HG02938 (cell line): ENCODE data around the gene PRR5.

Experiments used
- ATAC-seq: cut with Tn5 transposase; IDR thresholded peaks from one replicate; pipeline ENCODE4 v1.9.1; 2021; ENCODE audit warnings: mild to moderate bottlenecking, moderate library complexity; ENCODE audit not compliant: unreplicated experiment

Gene PRR5

DNA sequence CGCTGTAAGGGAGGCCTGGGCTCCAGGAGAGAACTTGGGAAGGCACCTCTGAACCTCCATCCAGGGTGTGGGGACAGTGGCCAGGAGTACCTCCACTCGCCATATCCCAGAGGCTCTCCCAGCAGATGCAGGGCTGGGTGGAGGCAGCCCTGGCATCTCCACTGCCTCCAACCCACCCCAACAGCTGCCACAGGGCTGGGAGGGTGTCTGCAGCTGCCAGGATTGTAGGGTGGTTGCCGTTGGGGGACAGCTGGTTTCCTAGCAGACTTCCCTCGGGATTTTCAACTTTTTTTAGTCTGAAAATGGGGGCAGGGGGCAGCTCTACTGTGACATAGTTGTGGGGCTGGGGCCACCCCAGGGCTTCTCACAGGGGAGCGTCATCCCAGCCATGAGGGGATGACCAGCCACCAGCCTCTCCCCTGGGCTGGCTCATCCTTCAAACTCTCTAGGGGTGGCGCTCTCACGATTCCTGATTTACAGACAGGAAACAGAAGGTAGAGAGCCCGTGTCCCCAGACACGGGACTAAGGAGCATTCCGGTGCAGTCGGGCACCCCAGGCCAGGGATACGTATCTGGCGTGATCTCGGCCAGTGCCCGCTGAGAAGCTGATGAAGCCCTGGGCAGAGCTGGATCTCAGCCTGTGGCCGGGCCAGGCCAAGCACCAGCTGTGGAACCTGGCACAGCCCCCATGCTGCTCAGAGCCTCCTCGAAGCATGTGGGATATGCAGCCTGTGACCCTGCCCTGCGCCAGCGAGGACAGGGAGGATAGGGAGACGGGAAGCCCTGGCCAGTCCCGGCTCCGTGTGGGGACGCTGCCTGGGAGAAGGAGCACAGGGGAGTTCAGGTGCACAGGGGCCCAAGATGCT is 9.9 kb downstream of the PRR5 start:
- ATAC-seq, result no peak

DNA sequence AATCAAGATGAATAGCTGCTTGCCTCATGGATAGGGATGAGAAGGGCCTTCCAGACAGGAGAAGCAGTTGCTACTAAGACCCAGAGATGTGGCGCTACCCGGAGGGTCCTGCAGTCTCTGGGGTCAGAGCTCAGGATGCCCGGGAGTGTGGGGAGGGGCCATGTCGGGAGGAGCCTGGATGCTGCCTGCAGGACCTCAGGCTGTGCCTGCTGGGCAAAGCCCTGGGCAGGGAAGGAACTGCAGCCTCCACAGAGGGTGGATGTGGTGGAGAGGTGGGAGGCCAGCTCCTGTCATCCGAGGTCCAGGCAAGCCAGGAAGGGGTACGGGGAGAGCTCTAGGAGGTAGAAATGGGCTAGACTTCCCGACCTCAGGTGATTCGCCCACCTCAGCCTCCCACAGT is 11.0 kb downstream of the PRR5 start:
- no peak for ATAC-seq

DNA sequence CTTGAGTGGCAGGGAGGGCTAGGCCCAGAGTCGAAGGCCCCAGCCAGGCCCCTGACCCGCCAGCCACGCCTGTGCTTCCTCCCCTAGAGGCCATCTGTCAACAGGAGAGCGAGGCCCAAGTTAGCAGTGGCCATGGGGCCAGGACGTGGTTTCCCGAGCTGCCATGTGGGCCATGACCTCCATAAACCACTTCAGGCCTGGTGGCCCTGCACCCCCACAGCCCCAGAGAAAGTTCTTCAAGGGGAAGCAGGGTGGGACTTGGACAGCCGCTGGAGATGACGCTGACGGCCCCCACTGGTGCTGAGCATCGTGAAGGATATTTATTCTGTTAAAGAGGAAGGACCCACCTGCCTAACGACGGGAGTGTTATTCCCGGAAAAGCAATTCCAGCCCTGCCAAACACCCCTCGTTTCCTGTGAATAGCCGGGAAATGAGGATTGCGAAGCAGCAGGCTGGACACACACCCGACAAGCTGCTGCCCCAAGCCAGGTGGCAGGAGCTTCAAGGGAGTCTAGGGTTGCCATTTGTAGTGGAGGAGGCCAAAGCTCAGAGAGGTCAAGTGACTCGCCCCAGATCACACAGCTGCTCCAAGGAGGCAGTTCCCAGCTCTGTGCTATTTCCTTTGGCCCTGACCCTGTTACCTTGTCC is 12.8 kb downstream of the PRR5 start:
- ATAC-seq, result no peak

DNA sequence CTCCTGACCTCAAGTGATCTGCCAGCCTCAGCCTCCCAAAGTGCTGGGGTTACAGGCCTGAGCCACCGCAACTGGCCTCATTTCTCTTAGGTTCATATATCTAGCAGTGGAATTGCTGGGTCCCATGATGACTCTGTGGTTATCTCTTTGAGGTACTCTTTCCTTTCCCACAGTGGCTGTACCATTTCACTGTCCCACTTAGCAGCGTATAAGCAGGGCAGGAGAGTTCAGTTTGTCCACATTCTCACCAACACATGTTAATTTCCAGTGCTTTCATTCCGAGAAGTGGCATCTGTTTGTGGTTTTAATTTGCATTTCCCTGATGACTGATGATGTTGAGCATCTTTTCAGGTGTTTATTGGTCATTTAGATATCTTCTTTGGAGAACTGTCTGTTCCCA is 16.4 kb downstream of the PRR5 start:
- no peak for ATAC-seq

DNA sequence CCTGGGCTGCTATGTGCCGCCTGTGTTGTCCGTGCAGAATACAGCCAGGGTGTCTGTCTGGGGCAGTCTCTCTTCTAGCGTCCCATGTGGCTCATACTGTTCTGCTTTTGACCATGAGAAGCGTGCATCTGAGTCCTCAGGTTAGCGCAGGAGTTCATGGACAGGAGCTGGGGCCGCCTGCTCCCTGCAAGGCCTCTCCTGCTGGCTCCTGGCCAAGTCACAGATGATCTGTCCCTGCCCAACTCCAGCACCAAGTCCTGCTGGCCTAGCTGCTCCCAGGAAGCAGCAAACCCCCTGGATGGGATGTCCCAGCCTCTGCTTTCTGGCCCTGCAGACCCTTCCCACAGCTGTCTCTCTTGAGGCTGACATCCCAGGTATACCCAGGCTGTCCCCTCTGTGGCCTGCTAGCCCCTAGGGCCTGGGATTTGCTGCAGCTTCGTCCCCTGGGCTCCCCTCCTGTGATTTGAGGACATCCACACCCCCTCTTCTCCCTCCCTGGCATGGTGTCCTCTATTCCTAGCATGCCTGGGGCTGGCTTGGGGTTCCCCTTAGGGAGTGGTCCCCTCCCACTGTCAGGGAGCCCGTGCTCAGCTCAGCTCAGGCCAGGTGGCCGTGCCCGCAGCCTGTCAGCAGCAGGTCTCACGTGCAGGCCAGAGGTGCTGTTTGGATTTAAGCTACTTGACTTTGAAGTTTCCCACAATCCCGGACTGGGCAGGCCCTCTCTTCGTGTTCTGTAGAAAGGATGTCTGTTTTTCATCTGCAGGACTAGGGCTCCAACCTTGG is 17.8 kb downstream of the PRR5 start:
- ATAC-seq, result no peak

DNA sequence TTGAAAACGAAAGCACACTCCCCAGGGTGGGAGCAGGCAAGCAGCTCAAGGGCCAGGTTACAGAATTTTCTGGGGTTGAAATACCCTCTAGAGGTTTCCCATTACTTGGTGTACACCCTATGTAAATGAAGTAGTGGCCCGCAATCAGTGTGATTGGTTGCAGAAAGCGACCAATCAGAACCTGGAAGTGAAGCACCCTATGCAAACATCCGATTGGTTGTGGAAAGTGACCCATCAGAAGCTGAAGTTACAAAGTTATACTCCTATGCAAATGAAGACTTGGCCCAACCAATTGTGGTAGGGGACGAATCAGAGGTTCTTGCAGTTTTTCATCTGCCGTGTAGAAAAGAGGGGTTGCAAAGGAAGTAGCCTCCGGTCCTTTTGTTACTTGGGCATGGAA is 19.2 kb downstream of the PRR5 start:
- no peak for ATAC-seq

DNA sequence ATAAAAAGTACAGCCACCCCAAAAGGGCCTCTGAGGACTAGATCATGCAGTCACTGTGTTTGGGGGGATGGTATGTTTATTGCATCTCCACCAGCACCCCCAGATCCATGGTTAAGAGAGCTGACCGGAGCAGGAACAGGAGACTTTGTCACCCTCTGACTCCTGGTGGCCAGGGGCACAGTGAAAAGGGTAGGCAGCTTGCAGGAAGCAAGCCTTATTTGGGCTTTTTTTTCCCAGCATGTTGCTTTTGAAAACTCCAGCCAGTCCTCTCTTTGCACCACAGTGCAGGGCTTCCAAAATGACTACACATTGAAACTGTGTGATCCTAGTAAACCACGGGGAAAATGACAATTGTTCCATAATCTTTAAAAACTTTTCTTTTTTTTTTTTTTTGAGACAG is 20.6 kb downstream of the PRR5 start:
- no peak for ATAC-seq

DNA sequence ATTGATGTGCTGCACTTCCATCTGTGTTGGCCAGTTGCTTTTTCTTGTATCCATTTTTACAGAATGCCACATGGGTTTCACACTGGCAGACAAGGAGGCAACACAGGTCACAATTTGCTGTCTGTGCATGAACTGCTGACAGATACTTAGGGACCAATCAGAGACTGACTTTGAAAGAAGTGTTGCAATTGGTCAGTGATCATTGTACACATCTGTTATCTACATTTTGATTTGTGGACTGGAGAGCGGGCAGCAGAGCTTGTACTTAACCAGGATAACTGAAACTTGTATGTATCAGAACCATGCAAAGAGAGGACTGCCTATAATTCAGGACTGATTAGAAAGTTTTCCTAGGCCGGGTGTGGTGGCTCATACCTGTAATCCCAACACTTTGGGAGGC is 21.8 kb downstream of the PRR5 start:
- no peak for ATAC-seq

DNA sequence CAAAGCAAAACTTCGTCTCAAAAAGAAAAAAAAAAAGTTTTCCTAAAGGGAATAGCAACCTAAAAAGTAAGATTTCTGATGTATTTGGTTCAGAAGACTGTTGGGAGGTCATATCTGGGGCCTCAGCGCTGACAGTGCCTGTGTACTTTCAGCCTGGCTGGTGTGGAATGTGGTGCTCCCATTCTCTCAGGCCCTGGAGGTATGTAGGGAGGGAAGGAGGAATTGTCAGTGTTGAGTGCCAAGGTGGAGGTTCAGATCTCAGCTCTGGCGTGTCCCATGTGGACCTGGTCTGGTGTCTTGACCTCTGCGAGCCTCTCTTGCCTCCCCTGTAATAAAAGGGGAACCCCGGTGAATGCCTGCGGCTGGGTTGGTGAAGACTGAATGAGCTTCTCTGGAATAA is 22.4 kb downstream of the PRR5 start:
- no peak for ATAC-seq

DNA sequence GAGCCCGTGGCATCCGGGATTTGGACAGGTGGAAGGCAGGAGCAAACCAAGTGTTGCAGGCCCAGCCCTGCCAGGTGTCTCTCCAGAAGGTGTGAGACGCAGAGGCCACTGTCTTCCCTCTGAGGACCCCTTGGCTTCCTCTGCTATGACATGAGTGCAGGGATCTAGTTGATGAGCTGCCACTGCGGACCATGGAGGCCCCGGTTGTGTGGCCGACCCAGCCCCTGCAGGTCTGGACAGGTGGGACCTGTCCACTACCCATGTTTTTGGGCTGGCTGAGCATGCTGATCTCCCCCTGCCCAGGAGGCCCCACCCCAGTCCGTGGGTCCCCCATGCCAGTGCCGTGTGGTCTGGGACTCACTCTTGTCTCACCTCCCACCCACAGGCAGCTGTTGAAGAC is 22.9 kb downstream of the PRR5 start:
- no peak for ATAC-seq

DNA sequence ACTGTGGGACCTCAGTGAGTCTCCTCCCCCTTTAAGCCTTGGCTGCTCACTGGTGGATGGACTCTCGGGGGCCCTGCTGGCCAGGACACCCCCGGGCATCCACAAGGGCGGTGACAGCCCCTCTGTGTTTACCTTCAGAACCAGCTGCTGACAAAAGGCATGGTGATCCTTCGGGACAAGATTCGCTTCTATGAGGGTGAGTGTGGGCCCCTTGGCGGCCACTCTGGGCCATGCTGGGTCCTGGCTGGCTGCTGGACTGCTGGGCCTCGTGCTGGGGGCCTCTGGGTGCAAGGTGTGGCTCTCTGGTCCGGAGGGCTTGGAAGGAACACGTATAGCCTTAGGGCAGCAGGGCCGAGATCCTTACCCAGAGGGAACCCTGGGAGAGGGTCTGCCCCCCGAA is 24.4 kb downstream of the PRR5 start:
- ATAC-seq, result no peak

DNA sequence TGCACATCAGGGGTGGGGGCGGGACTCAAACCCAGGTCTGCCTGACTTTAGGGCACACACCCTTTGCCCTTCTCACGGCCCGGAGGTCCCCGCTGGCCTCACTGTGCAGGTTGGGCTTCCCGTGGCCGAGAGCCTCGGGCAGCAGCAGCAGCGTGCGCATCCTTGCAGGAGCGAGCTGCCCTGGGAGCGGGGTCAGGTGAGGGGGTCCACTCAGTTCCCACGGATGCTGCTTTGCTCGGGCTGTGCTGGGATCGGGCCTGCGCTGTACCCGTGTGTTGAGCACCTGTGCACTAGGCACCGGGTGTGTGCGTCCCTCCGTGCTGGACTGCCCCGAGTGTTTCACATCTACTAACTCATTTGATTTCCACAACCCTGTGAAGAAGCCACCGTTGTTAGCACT is 25.1 kb downstream of the PRR5 start:
- no peak for ATAC-seq

DNA sequence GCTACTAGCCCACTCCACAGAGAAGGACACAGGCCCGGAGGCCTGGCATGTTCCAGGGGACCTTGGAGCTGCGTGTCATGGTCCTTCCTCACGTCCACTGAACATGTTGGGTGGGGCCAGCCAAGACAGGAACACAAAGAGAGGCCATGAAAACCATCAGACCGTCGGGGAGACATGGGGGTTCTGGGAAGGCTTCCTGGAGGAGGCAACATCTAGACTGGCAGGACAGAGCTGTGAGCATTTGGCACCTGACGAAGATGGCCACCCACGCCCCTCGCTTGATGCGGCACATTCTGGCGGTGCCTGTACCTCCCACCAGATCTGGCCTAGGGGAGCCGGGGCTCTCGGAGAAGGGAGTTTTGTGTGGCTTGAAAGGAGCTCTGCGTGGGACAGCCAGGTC is 25.7 kb downstream of the PRR5 start:
- no peak for ATAC-seq

DNA sequence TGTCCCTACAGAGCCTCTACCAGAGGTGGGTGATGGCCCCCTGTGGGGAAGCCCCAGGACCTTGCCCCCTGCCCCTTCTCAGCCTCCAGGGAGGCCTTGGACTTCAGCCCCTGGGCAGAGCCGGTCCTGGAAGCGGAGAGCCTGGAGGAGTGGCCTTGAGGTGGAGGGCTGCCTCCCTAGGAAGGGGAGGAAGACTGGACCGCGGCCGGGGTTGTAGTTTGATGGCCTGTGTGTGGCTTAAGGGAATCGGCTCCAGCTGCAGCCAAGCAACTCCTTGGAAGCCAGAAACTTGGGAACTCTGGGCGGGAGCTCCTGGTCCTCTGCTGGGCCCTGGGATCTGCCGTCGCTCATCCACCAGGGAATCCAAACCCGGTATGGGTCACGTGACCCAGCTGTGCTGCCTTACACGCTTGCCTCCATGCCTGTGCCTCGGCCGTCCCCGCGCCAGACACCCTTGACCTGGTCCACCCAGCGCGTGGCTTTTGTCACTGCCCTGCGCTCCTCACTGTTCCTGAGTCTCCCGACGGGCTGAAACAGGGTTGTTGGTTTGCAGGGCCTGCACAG is 26.8 kb downstream of the PRR5 start:
- ATAC-seq, result no peak

DNA sequence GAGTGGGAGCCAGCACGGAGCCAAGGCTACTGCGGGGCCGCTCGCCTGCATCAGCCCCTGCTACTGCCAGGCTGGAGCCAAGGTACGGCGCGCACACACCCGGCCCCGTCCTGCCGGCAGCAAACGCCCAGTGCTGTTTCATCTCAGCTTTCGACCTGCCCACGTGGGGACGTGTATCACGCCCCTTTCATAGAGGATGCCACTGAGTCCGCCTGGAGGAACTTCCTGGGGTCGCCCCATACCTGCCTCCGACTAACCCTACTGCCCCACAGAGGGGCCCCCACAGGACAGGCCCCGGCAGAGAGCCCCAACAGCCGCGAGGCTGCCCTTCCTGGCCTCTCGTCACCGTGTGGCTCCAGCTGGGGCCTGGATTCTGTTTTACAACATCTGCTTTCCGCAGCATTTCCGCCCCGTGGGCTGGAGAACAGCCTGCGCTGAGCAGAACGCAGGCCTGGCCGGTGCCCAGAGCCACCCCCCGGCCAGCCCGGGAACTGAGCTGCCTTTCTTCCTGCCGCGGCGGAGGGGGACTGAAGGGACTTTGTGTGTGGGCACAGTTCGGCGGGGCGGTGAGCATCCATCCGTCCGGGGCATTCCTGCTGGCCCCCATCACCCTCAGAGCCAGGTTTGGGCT is 27.5 kb downstream of the PRR5 start:
- ATAC-seq, result no peak

DNA sequence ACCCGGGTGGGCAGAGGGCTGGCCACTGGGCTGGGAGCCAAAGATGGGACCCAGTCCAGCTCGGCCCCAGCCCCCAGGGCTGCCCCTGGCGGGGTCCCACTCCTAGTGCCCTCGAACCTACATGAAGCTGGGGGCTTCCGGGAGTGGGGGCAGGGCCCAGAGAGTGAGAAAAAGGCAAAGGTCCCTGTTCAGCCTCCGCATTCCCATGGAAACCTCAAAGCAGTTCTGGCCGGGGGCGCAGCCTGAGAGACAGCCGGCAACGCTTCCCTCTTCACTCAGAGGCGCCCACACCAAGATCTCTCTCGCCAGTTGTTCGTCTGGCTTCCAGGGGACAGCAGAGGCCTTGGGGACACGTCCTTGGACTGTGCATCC is 28.0 kb downstream of the PRR5 start:
- no peak for ATAC-seq

DNA sequence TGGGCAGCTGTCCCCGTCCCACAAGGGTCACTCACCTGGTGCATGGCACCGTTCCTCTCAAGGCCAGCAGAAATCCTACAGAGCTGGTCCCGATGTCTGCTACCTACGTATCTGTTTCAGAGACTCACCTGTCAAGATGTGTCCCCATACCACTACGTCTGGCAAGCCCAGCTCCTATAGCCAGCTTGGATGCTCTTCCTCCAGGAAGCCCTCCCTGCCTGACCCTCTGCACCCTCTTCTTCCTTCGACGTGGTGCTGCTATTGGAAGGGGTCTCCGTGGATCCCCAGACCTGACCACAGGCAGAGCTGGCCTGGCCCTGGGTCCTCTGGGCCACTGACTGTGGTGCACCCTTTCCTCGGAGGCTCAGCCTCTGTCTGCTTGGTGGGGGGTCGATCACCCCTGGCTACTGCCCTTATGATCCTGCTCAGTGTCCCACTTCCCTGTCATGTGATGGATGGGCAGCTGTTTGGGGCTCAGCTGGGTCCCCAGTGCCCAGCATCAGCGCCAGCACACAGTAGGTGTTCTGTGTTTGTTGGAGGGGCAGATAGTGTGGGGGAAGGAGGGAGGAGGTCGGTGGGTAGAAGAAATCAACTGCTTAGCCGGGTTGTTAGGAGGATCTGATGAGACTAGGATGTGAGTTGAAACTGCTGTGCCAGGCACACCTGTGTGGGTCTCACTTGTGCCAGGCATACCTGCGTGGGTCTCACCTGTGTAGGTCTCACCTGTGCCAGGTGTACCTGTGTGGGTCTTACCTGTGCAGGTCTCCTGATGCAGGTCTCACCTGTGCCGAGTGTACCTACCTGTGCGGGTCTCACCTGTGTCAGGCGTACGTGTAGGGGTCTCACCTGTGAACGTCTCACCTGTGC is 28.7 kb downstream of the PRR5 start:
- ATAC-seq, result no peak

DNA sequence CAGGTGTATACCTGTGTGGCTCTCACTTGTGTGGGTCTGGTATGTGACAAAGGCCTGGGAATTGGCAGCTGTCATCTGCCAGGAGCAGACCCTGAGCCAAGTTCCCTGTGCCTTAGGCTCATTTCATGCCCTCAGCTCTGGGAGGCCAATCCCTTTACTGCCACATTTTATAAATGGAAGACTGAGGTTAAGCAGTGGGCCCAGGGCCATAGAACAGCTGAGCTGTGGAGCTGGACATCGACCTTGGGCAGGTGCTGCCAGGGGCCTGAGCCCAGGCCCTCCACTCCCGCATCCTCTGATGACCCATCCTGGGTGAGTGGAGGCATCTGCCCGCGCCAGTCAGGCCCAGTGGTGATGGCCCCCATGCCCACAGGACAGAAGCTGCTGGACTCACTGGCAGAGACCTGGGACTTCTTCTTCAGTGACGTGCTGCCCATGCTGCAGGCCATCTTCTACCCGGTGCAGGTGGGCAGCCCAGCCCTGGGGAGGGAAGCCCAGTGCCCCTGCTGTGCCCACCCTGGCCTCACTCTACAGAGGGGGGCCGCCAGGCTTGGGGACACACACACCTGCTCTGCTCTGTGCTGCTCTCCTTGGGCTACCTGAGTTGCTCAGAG is 29.5 kb downstream of the PRR5 start:
- no peak for ATAC-seq

DNA sequence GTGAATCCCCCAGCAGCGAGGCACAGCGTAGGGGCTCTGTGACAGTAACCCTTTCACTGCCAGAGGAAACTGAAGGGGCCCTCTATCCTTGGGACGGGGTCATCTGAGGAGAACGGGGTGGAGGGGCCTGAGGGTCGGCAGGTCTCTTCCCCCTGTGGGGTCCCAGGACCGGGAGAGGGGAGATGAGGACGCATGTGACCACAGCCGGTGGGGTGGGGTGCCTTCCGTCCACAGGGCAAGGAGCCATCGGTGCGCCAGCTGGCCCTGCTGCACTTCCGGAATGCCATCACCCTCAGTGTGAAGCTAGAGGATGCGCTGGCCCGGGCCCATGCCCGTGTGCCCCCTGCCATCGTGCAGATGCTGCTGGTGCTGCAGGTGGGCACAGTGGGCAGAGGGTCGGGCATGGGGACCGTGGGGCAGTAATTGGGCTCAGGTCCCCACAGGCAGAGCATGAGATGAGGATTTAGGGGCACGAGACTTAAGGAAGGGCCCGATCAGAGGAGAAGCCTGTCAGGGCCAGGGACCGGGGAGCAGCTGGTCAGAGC is 30.1 kb downstream of the PRR5 start:
- ATAC-seq, result no peak
